SK-N-MC (cell line): ENCODE measurements around the gene ATP6V0A1.

Source experiments
- EZH2 ChIP-seq: fragments of 200-600 bp; sonication (generic); IDR thresholded peaks from one replicate; pipeline ENCODE4 v1.6.1; 2017; ENCODE audit warnings: antibody characterized with exemption
- POLR2AphosphoS5 ChIP-seq: IDR thresholded peaks from 2 replicates; pipeline ENCODE4 v1.6.1; 2012; ENCODE audit warnings: mild to moderate bottlenecking, low read depth, low read length, borderline replicate concordance

GRCh38 chr17:42457107-42457792 lies 1.4 kb upstream of the ATP6V0A1 start:
- TF ChIP-seq POLR2AphosphoS5, result no peak; the same call in 1 of the 2 replicates
- no peak for TF ChIP-seq EZH2
